KOPT-K1 (cell line): ENCODE data around the gene ZNF148.
A peak's percentile ranks its signal among the peaks of the same experiment; 100 is the strongest.

Experiments
- H3K27ac ChIP-seq: fragments of 200-600 bp; sonication (generic); 2 replicates; pipeline ENCODE4 v1.5.1; 2016; ENCODE audit warnings: antibody characterized with exemption, mild to moderate bottlenecking, low read depth, low read length; ENCODE audit not compliant: poor library complexity, severe bottlenecking
- H3K36me3 ChIP-seq: fragments of 200-600 bp; sonication (generic); 2 replicates; pipeline ENCODE4 v1.5.1; 2017; ENCODE audit warnings: antibody characterized with exemption, mild to moderate bottlenecking, low read length, moderate library complexity; ENCODE audit not compliant: insufficient read depth
- H3K9me3 ChIP-seq: fragments of 200-600 bp; sonication (generic); 2 replicates; pipeline ENCODE4 v1.5.1; 2017; ENCODE audit warnings: antibody characterized with exemption, low read length, mild to moderate bottlenecking; ENCODE audit not compliant: insufficient read depth, poor library complexity, severe bottlenecking

ZNF148 gene

GRCh38 chr3:125326957-125327356, 48.2 kb downstream of the ZNF148 start:
- H3K9me3 ChIP-seq: peaks cover 7% of the 10 kb centered on the region
- H3K36me3 ChIP-seq: peaks cover 51% of the 10 kb centered on the region
- H3K27ac ChIP-seq: no peak overlapping the region

DNA sequence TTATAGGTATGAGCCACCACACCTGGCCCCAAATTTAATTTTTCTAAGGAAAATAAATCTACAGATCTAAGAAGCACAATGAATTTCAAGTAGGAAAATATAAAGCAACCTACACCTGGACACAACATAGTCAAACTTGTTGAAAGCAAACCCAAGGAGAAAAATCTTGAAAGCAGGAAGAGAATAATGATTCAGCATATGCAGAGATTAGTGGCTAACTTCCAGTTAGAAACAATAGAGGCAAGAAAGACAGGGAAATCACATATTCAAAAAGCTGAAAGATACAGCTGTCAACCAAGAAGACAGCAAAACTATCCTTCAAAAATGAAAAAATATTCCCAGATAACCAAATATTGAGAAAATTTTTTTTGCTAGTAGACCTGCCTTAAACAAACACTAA, 49.4 kb downstream of the ZNF148 start:
- Histone ChIP-seq H3K9me3 (peaks cover 7% of the 10 kb centered on the region), H3K36me3 (peaks cover 54% of the 10 kb centered on the region), H3K27ac (no peak overlapping the region)

GRCh38 chr3:125324341-125324740, 50.8 kb downstream of the ZNF148 start:
- Histone ChIP-seq H3K27ac (no peak overlapping the region), H3K36me3 (peaks cover 51% of the 10 kb centered on the region), H3K9me3 (peaks cover 7% of the 10 kb centered on the region)

GRCh38 chr3:125322917-125323316, 52.2 kb downstream of the ZNF148 start:
- Histone ChIP-seq H3K36me3 (peaks cover 52% of the 10 kb centered on the region), H3K27ac (no peak overlapping the region), H3K9me3 (peaks cover 7% of the 10 kb centered on the region)

GRCh38 chr3:125322166-125322565, 53.0 kb downstream of the ZNF148 start:
- peaks cover 47% of the 10 kb centered on the region for H3K36me3 ChIP-seq
- peaks cover 7% of the 10 kb centered on the region for H3K9me3 ChIP-seq
- H3K27ac ChIP-seq: no peak overlapping the region

GRCh38 chr3:125319765-125320164, 55.4 kb downstream of the ZNF148 start:
- Histone ChIP-seq H3K27ac (no peak overlapping the region), H3K9me3 (no peaks in the 10 kb centered on the region), H3K36me3 (peaks cover 40% of the 10 kb centered on the region)

DNA sequence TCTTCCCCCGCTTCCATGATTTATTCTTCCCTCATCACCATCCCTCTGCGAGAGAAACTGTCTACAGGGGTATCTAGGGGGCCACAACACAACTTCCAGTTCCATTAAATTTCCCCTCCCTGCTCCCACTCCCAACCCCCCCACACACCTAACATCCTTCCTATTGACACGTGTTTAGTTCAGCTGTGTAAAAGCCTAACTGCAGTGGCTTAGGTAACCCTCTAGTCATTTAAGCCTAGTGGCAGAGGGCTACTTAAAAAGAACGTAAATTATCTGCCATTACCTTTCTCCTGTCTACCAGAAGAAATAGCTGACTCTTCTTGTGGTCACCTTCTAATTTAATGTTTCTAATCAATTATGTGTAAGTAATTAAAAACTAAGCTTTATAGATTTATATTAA, 56.3 kb downstream of the ZNF148 start:
- H3K27ac ChIP-seq: no peak overlapping the region
- H3K9me3 ChIP-seq: no peaks in the 10 kb centered on the region
- peaks cover 46% of the 10 kb centered on the region for H3K36me3 ChIP-seq

GRCh38 chr3:125318167-125318865, 56.8 kb downstream of the ZNF148 start:
- H3K36me3 ChIP-seq: peaks cover 43% of the 10 kb centered on the region
- no peaks in the 10 kb centered on the region for H3K9me3 ChIP-seq
- no peak overlapping the region for H3K27ac ChIP-seq

- peaks cover 41% of the 10 kb centered on the region for H3K36me3 ChIP-seq
- H3K9me3 ChIP-seq: no peaks in the 10 kb centered on the region
- no peak overlapping the region for H3K27ac ChIP-seq
Measured at GRCh38 chr3:125317761-125318160, 57.4 kb downstream of the ZNF148 start.

DNA sequence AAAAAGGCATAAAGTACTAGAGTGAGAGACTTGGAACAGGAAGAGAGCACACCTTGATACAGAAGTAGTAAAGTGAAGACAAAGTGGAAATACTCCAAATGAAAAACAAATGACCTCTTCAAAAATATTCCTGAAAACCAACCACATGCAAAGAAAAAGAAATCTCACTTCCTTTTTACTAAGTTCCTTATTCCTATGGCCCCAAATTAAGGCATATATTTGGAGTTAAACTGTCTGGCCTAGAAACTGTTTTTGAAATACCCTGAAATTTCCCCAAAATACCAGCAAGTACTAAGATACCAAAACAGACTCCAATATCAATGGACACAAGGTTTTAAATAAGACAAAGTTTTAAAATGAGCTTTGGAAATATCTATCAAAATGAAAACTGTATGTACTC, 58.2 kb downstream of the ZNF148 start:
- Histone ChIP-seq H3K9me3 (no peaks in the 10 kb centered on the region), H3K36me3 (peaks cover 42% of the 10 kb centered on the region), H3K27ac (no peak overlapping the region)

GRCh38 chr3:125316246-125316645, 58.9 kb downstream of the ZNF148 start:
- Histone ChIP-seq H3K27ac (no peak overlapping the region), H3K36me3 (peaks cover 43% of the 10 kb centered on the region), H3K9me3 (no peaks in the 10 kb centered on the region)

- peaks cover 41% of the 10 kb centered on the region for H3K36me3 ChIP-seq
Measured at GRCh38 chr3:125313060-125313635, 62.0 kb downstream of the ZNF148 start.

GRCh38 chr3:125310623-125311081, 64.5 kb downstream of the ZNF148 start:
- H3K36me3 ChIP-seq: peaks cover 44% of the 10 kb centered on the region
- peaks cover 5% of the 10 kb centered on the region for H3K9me3 ChIP-seq
- peak overlapping the region; percentile 79 for H3K27ac ChIP-seq

More at GRCh38 chr3:125313060-125313635, 62.0 kb downstream of the ZNF148 start:
- Histone ChIP-seq H3K27ac (no peak overlapping the region), H3K9me3 (no peaks in the 10 kb centered on the region)

GRCh38 chr3:125309476-125309875, 65.6 kb downstream of the ZNF148 start:
- Histone ChIP-seq H3K9me3 (peaks cover 5% of the 10 kb centered on the region), H3K36me3 (peaks cover 44% of the 10 kb centered on the region), H3K27ac (no peak overlapping the region)

GRCh38 chr3:125306620-125307019, 68.5 kb downstream of the ZNF148 start:
- H3K9me3 ChIP-seq: peaks cover 5% of the 10 kb centered on the region
- peaks cover 43% of the 10 kb centered on the region for H3K36me3 ChIP-seq
- H3K27ac ChIP-seq: no peak overlapping the region

DNA sequence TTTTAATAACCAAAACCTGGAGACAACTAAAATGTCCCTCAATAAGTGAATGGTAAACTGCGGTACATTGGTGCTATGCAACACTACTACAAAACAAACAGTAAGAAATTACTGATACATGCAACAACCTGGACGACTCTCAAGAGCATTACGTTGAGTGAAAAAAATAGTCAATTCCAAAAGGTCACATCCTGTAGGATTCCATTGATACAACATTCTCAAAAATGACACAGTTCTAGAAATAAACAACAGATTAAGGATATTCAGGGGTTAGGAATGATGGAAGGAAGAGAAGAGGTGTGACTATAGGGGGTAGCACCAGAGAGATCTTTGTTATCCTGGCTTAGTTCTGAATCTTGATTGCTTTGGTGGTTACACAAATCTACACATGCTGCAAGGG, 72.2 kb downstream of the ZNF148 start:
- H3K36me3 ChIP-seq: peaks cover 26% of the 10 kb centered on the region
- H3K27ac ChIP-seq: no peak overlapping the region

More for the DNA sequence above, 72.2 kb downstream of the ZNF148 start:
- H3K9me3 ChIP-seq: peaks cover 3% of the 10 kb centered on the region
